Sciatic nerve (tissue), 2 donors: ENCODE results near the gene TMEM183A. TPM values are rescaled to one million over a fixed set of nuclear protein-coding genes. Genes with fewer than 3 reads are reported as not detected.

Experiments used
- ATAC-seq: fragments of 200-7000 bp; cut with Tn5 transposase; one replicate; pipeline ENCODE4 v1.9.1; 2020; ENCODE audit warnings: mild to moderate bottlenecking, moderate library complexity
- DNase-seq: peaks from one replicate; pipeline ENCODE4 v3.0.0-alpha.2; 2020; ENCODE audit warnings: low spot score
- intact Hi-C: fragments of 100-400 bp; cut with DNase I; formaldehyde crosslinking; loops from one replicate; pipeline ENCODE4 v1.14.2; 2022
- total RNA-seq: library from RNA; stranded (reverse); fragmentation: NEBNext Ultra II Directional; extraction: Animal tissue kit (Norgen Biotek cat#: 25700); gene quantifications from one replicate; pipeline ENCODE4 v1.2.1, GENCODE V29; 2021
- donor health status: DM: no; HTN: no; CAD: no.
- donor health status: DM: no; HTN: no; CAD: no.

TMEM183A gene
- total RNA-seq, 1 donor from 2014 or later, result 40.3 TPM

DNA sequence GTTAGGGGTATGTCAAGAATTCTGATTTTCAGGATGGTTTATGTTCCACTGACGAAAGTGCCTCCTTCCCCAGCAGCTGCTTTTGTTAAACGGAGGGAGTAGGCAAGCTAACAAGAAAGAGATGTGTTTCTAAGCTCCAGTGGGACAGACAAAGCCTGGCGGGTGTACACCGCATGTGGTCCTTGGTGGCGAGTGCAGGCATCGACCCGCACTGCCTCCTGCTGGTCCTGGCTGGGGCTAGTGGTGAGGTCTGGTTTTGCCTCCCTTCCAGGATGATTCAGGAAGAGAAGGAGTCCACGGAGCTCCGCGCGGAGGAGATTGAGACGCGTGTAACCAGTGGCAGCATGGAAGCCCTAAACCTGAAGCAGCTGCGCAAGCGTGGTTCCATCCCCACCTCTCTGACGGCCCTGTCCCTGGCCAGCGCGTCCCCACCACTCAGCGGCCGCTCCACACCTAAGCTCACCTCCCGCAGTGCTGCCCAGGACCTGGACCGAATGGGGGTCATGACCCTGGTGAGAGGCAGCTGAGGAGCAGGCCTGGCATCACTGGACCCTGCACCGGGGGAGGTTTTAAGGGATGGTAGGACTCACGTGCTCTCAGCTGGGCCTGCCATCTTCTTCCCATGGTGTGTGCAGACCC lies 48.1 kb downstream of the TMEM183A start:
- intact Hi-C loops, result no loop called here
- no peak for DNase-seq
- no peak for ATAC-seq

DNA sequence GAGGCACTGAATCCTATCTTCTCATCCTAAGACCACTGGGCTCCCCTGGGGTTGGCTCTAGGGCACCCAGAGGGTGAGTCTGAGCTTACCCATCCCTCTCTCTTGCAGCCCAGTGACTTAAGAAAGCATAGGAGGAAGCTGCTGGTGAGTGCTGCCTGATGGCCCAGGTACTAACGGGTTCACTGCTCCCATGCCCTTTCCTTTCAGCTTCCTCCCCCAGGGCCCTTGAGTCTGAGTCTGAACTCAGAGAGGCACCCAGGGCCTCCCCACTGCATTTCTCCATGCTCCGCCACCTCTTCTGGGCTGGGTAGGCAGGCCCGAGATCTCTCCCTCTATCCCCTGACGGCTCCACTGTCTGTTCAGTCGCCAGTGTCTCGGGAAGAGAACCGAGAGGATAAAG lies 48.8 kb downstream of the TMEM183A start:
- no peak for DNase-seq
- intact Hi-C loops, result no loop called here
- ATAC-seq, result no peak

DNA sequence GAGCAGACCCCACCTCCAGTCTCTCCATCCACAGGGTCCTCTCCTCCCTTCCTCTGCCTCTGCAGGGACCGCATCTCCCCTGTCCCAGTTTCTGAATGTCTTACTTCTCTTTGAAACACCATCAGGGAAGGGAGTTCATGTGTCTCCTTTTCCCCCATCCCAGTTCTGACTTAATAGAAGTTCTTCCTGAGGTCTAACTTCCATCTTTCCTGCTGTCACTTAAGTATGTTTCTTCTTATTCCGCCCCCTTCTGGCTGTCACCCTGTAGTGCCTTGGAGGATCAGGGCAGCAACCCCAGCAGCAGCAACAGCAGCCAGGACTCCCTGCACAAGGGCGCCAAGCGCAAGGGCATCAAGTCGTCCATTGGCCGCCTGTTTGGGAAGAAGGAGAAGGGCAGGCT lies 49.3 kb downstream of the TMEM183A start:
- no peak for ATAC-seq
- intact Hi-C loops, result no loop called here

DNA sequence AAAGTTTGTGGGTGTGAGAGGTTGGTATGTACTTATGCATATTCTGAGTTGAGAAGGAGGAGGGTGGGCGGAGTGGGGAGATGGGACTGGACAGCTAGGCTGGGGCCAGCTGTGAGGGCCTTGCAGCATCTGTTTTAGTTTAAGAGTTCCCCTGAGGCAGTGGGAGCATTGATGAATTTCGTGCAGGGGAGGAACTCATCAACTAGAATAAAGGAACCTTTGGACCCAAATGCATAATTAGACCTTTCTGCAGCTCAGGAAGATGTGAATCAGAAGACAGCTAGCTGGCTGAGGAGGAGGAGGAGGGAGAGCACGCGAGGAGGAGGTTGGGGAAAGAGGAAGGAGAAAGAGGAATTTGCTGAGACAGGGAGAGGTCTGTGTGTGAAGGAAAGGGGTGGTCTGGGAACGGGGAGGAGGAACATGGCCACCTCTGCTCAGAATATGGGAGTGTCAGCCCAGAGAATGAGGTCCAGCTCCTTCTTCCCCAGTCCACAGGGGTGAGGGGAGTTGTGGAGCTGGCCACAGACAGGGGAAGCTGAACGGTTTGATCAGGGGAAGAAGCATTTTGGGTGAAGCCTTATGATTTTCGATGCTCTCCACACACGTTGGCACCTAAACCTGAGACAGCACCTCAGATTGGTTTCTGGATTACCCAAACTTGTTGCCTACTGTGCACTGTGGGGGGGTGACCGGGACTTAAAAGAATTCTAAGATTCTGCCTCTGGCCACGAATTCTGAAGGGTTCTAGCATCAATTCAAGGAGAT lies 50.9 kb downstream of the TMEM183A start:
- ATAC-seq (peak; percentile 53), DNase-seq (no peak)
- intact Hi-C loops, result no loop called here

More for the DNA sequence above, 49.3 kb downstream of the TMEM183A start:
- DNase-seq, result no peak

DNA sequence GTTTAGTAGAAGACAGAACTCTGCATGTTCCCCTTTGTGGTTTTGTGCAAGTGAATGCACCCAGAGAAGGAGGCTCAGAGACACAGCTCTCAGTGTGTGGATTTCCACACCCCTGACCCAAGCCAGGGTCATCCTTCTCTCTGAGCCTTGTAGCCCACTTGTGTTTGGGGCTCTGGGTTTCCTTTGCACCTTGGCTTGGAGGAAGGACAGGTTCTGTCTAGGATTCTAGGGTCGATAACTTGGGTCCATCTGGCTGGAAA lies 51.4 kb downstream of the TMEM183A start:
- ATAC-seq (peak; percentile 29), DNase-seq (no peak)
- intact Hi-C loops, result no loop called here

DNA sequence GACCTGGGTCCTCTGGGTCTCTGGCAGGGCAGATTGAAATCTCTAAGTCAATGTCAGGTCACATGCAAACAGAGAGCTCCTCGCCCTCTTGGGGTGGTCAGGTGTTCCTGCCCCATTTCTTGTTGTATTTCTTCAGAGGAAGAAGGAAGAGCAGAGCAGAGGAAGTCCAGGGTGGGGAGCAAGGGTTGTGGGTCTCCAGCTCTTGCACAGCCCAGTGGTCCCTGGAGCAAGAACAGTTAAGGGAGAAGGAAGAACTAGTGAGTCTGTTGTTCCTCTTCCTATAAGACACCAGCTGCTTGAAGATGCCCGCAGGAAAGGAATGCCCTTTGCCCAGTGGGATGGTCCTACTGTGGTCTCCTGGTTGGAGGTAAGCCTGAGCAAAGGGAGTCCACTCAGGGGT lies 52.3 kb downstream of the TMEM183A start:
- no peak for ATAC-seq
- intact Hi-C loops, result no loop called here
- no peak for DNase-seq

DNA sequence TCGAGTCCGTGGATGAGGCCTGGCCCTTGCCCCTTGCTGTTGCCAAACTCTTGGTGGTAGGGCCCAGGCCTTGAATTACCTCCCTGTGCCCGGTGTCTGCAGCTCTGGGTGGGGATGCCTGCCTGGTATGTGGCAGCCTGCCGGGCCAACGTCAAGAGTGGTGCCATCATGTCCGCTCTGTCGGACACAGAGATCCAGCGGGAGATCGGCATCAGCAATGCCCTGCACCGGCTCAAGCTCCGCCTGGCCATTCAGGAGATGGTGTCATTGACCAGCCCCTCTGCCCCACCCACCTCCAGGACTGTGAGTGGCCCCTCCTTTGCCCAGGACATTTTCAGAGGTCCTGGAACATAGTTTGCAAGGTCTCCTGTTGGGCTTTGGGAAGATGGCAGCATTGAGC lies 52.9 kb downstream of the TMEM183A start:
- intact Hi-C loops, result no loop called here
- DNase-seq, result no peak
- ATAC-seq, result no peak

DNA sequence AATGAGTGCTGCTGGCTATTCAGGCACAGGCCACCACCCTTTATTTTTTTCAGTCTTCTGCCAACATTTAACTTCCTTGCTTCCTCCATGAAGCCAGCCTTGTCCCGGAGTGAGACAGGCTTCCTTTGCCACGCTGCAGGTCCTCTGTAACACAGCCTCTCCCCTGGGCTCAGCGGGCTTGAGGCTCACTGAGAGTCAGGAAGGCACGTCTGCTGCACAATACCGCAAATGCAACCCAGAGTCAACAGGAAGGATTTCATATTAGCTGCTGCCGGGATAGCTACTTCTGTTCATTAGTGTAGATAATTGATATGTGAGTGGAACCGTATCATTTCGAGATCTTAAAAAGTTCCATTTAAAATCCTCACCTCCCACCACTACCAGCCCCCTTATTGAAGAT lies 56.1 kb downstream of the TMEM183A start:
- DNase-seq, result no peak
- intact Hi-C loops, result no loop called here
- ATAC-seq, result no peak

DNA sequence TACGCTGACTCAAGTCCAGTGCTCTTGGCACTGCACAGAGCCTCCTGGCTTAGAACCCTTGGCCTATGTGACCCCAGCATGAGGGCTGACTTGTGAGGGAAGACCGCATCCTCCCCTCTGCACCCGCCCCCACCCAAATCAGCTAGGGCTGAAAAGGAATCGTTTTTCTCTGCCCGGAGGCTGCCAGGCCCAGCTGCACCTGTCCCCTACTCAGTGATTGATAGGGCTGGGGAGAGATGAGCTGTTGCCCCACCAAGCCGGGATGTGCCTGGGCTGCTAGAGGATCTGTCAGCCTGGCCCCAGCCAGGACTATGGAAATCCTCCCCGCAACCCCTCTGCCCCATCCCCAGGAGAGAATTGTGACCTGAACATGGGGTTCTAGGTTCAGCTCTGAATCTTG lies 58.0 kb downstream of the TMEM183A start:
- ATAC-seq, result no peak
- intact Hi-C loops, result no loop called here

DNA sequence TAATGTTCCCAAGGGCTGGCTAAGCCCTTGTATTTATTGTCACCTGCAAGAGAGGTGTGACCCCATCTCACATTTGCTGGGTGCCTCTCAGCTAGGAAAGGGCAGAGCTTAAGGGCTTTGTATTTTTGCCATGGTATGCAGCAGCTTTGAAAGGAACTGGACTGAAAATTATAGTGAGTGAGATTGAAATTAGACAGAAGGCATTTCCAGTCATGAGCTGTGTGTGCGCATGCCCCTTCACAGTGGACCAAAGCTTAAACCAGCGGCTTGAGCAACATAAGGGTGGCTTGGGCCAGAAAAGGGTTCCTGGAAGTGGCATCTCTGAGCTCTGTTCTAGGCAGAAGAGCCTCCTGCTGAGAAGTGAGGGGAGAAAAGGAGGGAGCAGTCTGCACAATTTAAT lies 58.8 kb downstream of the TMEM183A start:
- intact Hi-C loops, result no loop called here
- ATAC-seq (no peak), DNase-seq (no peak)

More for the DNA sequence above, 58.0 kb downstream of the TMEM183A start:
- no peak for DNase-seq

DNA sequence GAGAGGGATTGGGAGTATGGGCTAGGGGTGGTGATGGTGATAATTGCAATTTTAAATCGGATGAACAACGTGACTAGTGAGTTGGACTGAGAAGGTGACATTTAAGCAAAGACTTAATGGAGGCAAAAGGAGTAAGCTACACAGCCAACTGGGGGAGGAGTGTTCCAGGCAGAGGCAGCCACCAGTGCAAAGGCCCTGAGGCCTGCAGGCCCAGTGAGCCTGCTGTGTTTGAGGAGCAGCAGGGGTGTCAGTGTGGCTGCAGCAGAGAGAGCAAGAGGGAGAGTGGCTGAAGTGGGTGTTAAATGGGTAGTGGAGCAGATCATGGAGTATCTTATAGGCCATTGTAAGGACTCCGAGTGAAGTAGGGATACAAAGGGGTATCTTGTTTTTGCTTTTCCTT lies 59.8 kb downstream of the TMEM183A start:
- no peak for ATAC-seq
- intact Hi-C loops, result no loop called here

DNA sequence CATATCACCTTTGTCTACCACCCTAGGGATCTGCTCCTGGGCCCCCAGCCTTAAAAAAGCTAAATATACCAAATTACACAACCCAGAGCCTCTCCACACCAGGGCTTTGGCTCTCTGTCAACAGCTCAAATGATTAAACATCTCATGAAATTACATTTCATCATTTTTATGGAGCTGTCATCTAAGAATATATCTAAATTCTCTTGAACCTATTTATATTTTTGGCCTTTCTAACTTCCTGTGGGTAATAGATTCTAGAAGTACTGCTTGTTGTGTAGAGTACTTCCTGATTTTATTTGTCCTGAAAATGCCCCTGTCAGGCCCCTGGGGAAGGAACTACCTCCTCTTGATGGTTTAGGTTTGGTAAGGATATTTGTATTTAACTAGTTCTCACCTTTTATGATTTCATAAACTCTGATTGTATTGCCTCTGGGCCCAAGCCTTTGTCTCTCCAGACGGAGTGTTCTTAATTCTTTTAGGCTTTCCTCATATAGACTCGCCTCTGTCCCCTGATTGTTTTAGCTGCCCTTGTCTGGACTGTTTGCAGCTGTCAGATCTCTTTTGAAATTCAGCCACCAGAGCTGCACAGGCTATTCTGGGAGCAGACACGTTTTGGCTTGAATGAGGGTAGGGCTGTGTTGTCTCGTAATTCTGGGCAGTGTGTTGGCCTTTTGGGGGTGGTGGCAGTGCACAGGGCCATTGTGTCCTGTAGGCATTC lies 62.0 kb downstream of the TMEM183A start:
- no peak for DNase-seq
- ATAC-seq, result peak; percentile 78
- intact Hi-C loops, result no loop called here

More for the DNA sequence above, 59.8 kb downstream of the TMEM183A start:
- DNase-seq, result no peak

DNA sequence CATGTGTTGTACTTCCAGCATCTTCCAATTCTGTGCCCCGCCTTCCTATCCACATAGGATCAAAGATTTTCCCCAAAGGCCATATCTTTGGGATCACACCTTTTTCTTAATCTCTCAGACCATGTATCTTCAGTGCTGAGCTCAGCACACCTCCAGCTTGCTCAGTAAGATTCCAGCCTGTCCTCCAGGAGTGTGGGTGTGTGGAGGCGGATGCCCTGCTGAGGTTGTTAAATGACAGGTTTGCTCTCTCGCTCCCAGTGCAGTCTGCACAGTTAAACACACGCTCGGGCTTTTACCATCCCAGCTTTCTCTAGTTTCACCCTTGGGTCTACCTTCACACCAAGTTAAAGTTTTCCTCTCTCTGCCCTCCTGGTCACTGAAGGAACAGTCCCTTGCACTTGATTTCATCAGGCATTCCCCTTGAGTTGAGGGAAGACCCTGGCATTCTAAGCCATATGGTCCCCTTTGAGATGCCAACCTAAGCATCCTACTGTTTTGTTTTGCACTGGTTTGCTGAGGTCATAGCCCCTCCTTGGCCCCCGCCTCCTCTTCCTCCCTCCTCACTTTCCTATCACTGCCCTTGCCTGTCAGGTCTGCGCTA lies 64.9 kb downstream of the TMEM183A start:
- DNase-seq (no peak), ATAC-seq (no peak)
- intact Hi-C loops, result no loop called here

DNA sequence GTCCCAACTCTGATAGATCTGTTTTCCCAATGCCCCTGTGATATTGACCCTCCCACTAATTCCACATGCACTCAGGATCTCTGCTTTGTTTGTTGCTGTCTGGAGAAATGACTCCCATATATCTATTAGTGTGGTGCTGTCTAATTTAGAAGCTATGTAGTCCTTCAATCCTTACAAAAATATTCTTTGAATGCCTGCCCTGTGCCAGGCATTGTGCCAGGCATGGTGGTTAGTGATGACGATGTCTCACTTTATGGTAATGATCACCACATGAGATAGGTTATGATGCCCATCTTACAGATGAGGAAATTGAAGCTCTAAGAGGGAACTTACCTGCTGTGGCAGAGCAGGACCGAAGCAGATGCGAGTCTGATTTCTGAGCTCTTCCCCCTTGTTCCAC lies 65.7 kb downstream of the TMEM183A start:
- intact Hi-C loops, result no loop called here

DNA sequence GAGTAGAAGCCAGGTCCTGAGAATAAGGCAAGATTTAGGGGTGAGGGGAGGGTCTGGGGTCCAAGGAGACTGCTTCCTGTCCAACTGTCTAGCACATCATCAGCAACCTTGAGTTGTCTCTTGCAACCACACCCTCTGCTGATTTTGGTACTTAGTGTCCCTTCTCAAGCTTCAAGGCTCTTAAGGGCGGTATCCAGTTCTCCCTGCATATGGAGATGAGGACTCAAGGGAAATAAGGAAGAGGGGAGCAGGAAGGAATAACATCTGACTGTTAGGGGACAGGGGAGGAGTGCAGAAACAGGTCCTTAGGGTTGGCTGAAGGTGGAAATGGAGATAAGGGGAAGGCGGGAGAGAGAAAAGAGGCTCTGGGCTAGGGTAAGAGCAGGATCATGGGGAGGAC lies 66.3 kb downstream of the TMEM183A start:
- no peak for DNase-seq
- no peak for ATAC-seq
- intact Hi-C loops, result no loop called here

More for the DNA sequence above, 65.7 kb downstream of the TMEM183A start:
- no peak for ATAC-seq
- no peak for DNase-seq

Other genes starting within 250 kb of the TMEM183A start
- 67.9 TPM for gene KDM5B, start 199.0 kb upstream of the TMEM183A start, total RNA-seq
- gene PCAT6, start 196.4 kb upstream of the TMEM183A start, total RNA-seq, result 1.2 TPM
- 5.3 TPM for gene RABIF, start 118.2 kb upstream of the TMEM183A start, total RNA-seq
- 22.7 TPM for gene KLHL12, start 80.1 kb upstream of the TMEM183A start, total RNA-seq
- gene ADIPOR1, start 49.1 kb upstream of the TMEM183A start, total RNA-seq, result 83.8 TPM
- 49.8 TPM for gene CYB5R1, start 40.1 kb upstream of the TMEM183A start, total RNA-seq
- 3.1 TPM for gene PPFIA4, start 19.1 kb downstream of the TMEM183A start, total RNA-seq
- gene MYOG, start 78.6 kb downstream of the TMEM183A start, total RNA-seq, result not detected
- gene ADORA1, start 120.4 kb downstream of the TMEM183A start, total RNA-seq, result 1.8 TPM
- gene MYBPH, start 168.5 kb downstream of the TMEM183A start, total RNA-seq, result not detected
- gene CHI3L1, start 179.3 kb downstream of the TMEM183A start, total RNA-seq, result 37.0 TPM
- 0.22 TPM for gene CHIT1, start 222.3 kb downstream of the TMEM183A start, total RNA-seq